Measurements from ENCODE around the gene ZNF569.
"Not testable (repeated sequence)": the region's sequence is repeated elsewhere in the genome, so short reads cannot be mapped to it uniquely, and the experiment has no call there.

ZNF569 gene

GRCh38 chr19:37391399-37391798 is 75.8 kb downstream of the ZNF569 start:
- DNase-seq: not testable (repeated sequence)

GRCh38 chr19:37389234-37389633 is 78.0 kb downstream of the ZNF569 start:
- no peak for DNase-seq

GRCh38 chr19:37370880-37371661 is 96.2 kb downstream of the ZNF569 start, which contains the start of gene ZNF527:
ZNF527 (plus strand) TSS chr19:37371099; CDS start chr19:37374199, 3,100 bp downstream.
- peak; percentile 92 for DNase-seq

GRCh38 chr19:37370386-37370879 is 96.8 kb downstream of the ZNF569 start:
- DNase-seq: not testable (repeated sequence)

GRCh38 chr19:37362733-37363132 is 104.5 kb downstream of the ZNF569 start:
- no peak for DNase-seq

GRCh38 chr19:37361994-37362393 is 105.2 kb downstream of the ZNF569 start:
- no peak for DNase-seq
